IMR-90 (cell line): ENCODE measurements around the gene FBRSL1. TPM values are rescaled to one million over a fixed set of nuclear protein-coding genes. Genes with fewer than 3 reads are reported as not detected.

Experiments used
- ATAC-seq: fragments of 200-7000 bp; cut with Tn5 transposase; 2 replicates; pipeline ENCODE4 v1.9.1; 2020; ENCODE audit warnings: low read depth, mild to moderate bottlenecking, moderate library complexity
- BruUV-seq: library from RNA; stranded (reverse); fragments of 400-500 nt; replicated peaks from 2 replicates; lab custom pipeline; 2021; lab: Mats Ljungman, UMichigan
- CTCF ChIA-PET: fragments of 300-600 bp; formaldehyde crosslinking; extraction: SDS; loops from one replicate; lab custom pipeline; 2021; ENCODE audit warnings: antibody characterized with exemption; lab: Yijun Ruan, JAX
- POLR2A ChIA-PET: fragments of 300-600 bp; sonication (Branson Sonifier 250); formaldehyde crosslinking; loops from one replicate; lab custom pipeline; 2022; ENCODE audit warnings: antibody characterized with exemption; ENCODE audit not compliant: unreplicated experiment; lab: Charles Lee
- DNase-seq: peaks from one replicate; pipeline ENCODE4 v3.0.0; 2013
- H2AFZ ChIP-seq: replicated peaks from 2 replicates; pipeline ENCODE3; 2013; ENCODE audit warnings: low read length, mild to moderate bottlenecking; ENCODE audit not compliant: poor library complexity
- H2AK5ac ChIP-seq: 2 replicates; pipeline ENCODE4 v1.6.1; 2013; ENCODE audit warnings: low read depth, low read length, inconsistent platforms
- H2AK9ac ChIP-seq: replicated peaks from 2 replicates; pipeline ENCODE3; 2013; ENCODE audit warnings: mild to moderate bottlenecking, low read depth, low read length, moderate library complexity; ENCODE audit not compliant: poor library complexity
- H2BK120ac ChIP-seq: 2 replicates; pipeline ENCODE4 v1.6.1; 2013; ENCODE audit warnings: low read depth, low read length, inconsistent platforms
- H2BK15ac ChIP-seq: 3 replicates; pipeline ENCODE4 v1.6.1; 2013; ENCODE audit warnings: low read depth, low read length, inconsistent platforms
- H2BK20ac ChIP-seq: 2 replicates; pipeline ENCODE4 v1.6.1; 2013; ENCODE audit warnings: low read depth, mild to moderate bottlenecking, inconsistent platforms, low read length, moderate library complexity
- H2BK5ac ChIP-seq: 2 replicates; pipeline ENCODE4 v1.6.1; 2013; ENCODE audit warnings: mild to moderate bottlenecking, low read depth, low read length, inconsistent platforms; ENCODE audit not compliant: poor library complexity, severe bottlenecking
- H3K14ac ChIP-seq: replicated peaks from 2 replicates; pipeline ENCODE4 v1.6.1; 2013; ENCODE audit warnings: low read depth, low read length, inconsistent platforms
- H3K18ac ChIP-seq: 2 replicates; pipeline ENCODE4 v1.6.1; 2013; ENCODE audit warnings: low read depth, low read length, control low read depth
- H3K23ac ChIP-seq: 2 replicates; pipeline ENCODE4 v1.6.1; 2013; ENCODE audit warnings: low read depth, low read length, inconsistent platforms
- H3K27ac ChIP-seq: 2 replicates; pipeline ENCODE4 v1.5.1; 2013; ENCODE audit warnings: mild to moderate bottlenecking, control low read depth, low read length; ENCODE audit not compliant: insufficient read depth
- H3K27me3 ChIP-seq: 2 replicates; pipeline ENCODE4 v1.6.1; 2013; ENCODE audit warnings: low read length; ENCODE audit not compliant: control insufficient read depth, insufficient read depth
- H3K36me3 ChIP-seq: 2 replicates; pipeline ENCODE4 v1.6.1; 2013; ENCODE audit warnings: low read length, mixed read lengths; ENCODE audit not compliant: control insufficient read depth, insufficient read depth
- H3K4ac ChIP-seq: 2 replicates; pipeline ENCODE4 v1.6.1; 2013; ENCODE audit warnings: low read depth, low read length, inconsistent platforms
- H3K4me1 ChIP-seq: 2 replicates; pipeline ENCODE4 v1.6.1; 2013; ENCODE audit warnings: low read length, mixed read lengths; ENCODE audit not compliant: control insufficient read depth, insufficient read depth
- H3K4me2 ChIP-seq: 2 replicates; pipeline ENCODE4 v1.6.1; 2013; ENCODE audit warnings: low read depth, mild to moderate bottlenecking, control low read depth, low read length, moderate library complexity
- H3K4me3 ChIP-seq: 2 replicates; pipeline ENCODE4 v1.5.1; 2013; ENCODE audit warnings: low read depth, mild to moderate bottlenecking, control low read depth, low read length, moderate library complexity; ENCODE audit not compliant: insufficient read depth
- H3K56ac ChIP-seq: 2 replicates; pipeline ENCODE4 v1.6.1; 2013; ENCODE audit warnings: low read length, inconsistent platforms; ENCODE audit not compliant: insufficient read depth; ENCODE audit errors: extremely low read depth
- H3K79me1 ChIP-seq, 2 experiments: 2 replicates each; pipeline ENCODE4 v1.6.1; 2013; ENCODE audit warnings: low read length in 2 of 2, inconsistent platforms in 1 of 2, low read depth in 1 of 2
- H3K9ac ChIP-seq: 2 replicates; pipeline ENCODE4 v1.6.1; 2013; ENCODE audit warnings: low read depth, low read length, control low read depth
- H3K9me1 ChIP-seq: 2 replicates; pipeline ENCODE4 v1.6.1; 2013; ENCODE audit warnings: low read length, inconsistent platforms; ENCODE audit not compliant: insufficient read depth
- H3K9me3 ChIP-seq: 2 replicates; pipeline ENCODE4 v1.6.1; 2013; ENCODE audit warnings: low read length; ENCODE audit not compliant: control insufficient read depth, insufficient read depth
- H4K20me1 ChIP-seq: 2 replicates; pipeline ENCODE4 v1.6.1; 2013; ENCODE audit warnings: low read length, inconsistent platforms; ENCODE audit not compliant: insufficient read depth
- H4K5ac ChIP-seq: 2 replicates; pipeline ENCODE4 v1.6.1; 2013; ENCODE audit warnings: mild to moderate bottlenecking, low read depth, low read length, control low read depth
- H4K8ac ChIP-seq, 2 experiments: 2 replicates each; pipeline ENCODE4 v1.6.1; 2013; ENCODE audit warnings: low read depth in 2 of 2, low read length in 2 of 2, control low read depth in 1 of 2, inconsistent platforms in 1 of 2
- H4K91ac ChIP-seq: 2 replicates; pipeline ENCODE4 v1.6.1; 2013; ENCODE audit warnings: low read depth, low read length, inconsistent platforms; ENCODE audit not compliant: insufficient read depth
- BHLHE40 ChIP-seq: fragments of 150-350 bp; IDR thresholded peaks from 2 replicates; pipeline ENCODE4 v1.6.1; 2016; ENCODE audit warnings: mild to moderate bottlenecking, low read depth, low read length
- CHD1 ChIP-seq: IDR thresholded peaks from 2 replicates; pipeline ENCODE4 v1.6.1; 2012; ENCODE audit warnings: low read depth, low read length, improper control_type of control experiment
- FOS ChIP-seq: fragments of 150-350 bp; IDR thresholded peaks from 2 replicates; pipeline ENCODE4 v1.6.1; 2016; ENCODE audit warnings: low read depth, low read length
- MAFK ChIP-seq: IDR thresholded peaks from 2 replicates; pipeline ENCODE4 v1.6.1; 2012; ENCODE audit warnings: low read depth, low read length, improper control_type of control experiment
- MAZ ChIP-seq: IDR thresholded peaks from 2 replicates; pipeline ENCODE4 v1.6.1; 2012; ENCODE audit warnings: low read depth, mild to moderate bottlenecking, low read length, improper control_type of control experiment, moderate library complexity, borderline replicate concordance
- NFE2L2 ChIP-seq: fragments of 150-350 bp; IDR thresholded peaks from 2 replicates; pipeline ENCODE4 v1.6.1; 2016; ENCODE audit warnings: low read depth, mild to moderate bottlenecking, low read length
- POLR2A ChIP-seq: IDR thresholded peaks from 2 replicates; pipeline ENCODE4 v1.6.1; 2012; ENCODE audit warnings: mild to moderate bottlenecking, low read depth, low read length
- RAD21 ChIP-seq: IDR thresholded peaks from 2 replicates; pipeline ENCODE4 v1.6.1; 2012; ENCODE audit warnings: low read length, improper control_type of control experiment
- RCOR1 ChIP-seq: IDR thresholded peaks from 2 replicates; pipeline ENCODE4 v1.6.1; 2012; ENCODE audit warnings: mild to moderate bottlenecking, low read length, improper control_type of control experiment; ENCODE audit not compliant: insufficient replicate concordance
- WGBS, 2 experiments: methylation state at CpG; one replicate each; pipeline versions ENCODE4 v1.1.5 to v1.1.7; 2013; ENCODE audit warnings: missing lambda C conversion rate in 2 of 2; ENCODE audit not compliant: insufficient read length in 1 of 2; ENCODE audit errors: extremely low coverage in 2 of 2; 5-methylcytosine and 5-hydroxymethylcytosine counted together
- dilution Hi-C: fragments of 300-500 bp; cut with HindIII; formaldehyde crosslinking; loops from one replicate; pipeline ENCODE4 v1.14.3; 2018; ENCODE audit warnings: low sequenced_read_pairs; ENCODE audit not compliant: unreplicated experiment
- in situ Hi-C: fragments of 300-500 bp; cut with MboI; formaldehyde crosslinking; loops from 3 replicates; pipeline ENCODE4 v1.14.3; 2019; ENCODE audit warnings: low sequenced_read_pairs, inconsistent platforms, mixed read lengths
- intact Hi-C: fragments of 100-400 bp; cut with micrococcal nuclease; formaldehyde crosslinking; loops from 2 replicates; pipeline ENCODE4 v1.10.0; 2022
- polyA plus RNA-seq, 3 experiments: library from polyadenylated mRNA; depleted of rRNA; stranded (reverse); fragments of >200 nt; gene quantifications; 2 replicates each; pipeline ENCODE4 v1.2.3, GENCODE V29; 2012; ENCODE audit warnings: low replicate concordance in 1 of 3
- total RNA-seq: library from RNA; depleted of rRNA; stranded (reverse); fragments of >200 nt; gene quantifications from 2 replicates; pipeline ENCODE4 v1.2.3, GENCODE V29; 2012
- TF ChIP-seq, protein P1 (sequence below): conservative IDR thresholded peaks from 2 replicates; pipeline ENCODE4 v1.5.1; 2012; ENCODE audit warnings: mild to moderate bottlenecking, low read depth, low read length, improper control_type of control experiment

The FBRSL1 gene
- total and polyA plus RNA-seq, 2 of the 4 experiments (the other 2 are of a cell fraction), result 0.36 to 10.8 TPM

DNA sequence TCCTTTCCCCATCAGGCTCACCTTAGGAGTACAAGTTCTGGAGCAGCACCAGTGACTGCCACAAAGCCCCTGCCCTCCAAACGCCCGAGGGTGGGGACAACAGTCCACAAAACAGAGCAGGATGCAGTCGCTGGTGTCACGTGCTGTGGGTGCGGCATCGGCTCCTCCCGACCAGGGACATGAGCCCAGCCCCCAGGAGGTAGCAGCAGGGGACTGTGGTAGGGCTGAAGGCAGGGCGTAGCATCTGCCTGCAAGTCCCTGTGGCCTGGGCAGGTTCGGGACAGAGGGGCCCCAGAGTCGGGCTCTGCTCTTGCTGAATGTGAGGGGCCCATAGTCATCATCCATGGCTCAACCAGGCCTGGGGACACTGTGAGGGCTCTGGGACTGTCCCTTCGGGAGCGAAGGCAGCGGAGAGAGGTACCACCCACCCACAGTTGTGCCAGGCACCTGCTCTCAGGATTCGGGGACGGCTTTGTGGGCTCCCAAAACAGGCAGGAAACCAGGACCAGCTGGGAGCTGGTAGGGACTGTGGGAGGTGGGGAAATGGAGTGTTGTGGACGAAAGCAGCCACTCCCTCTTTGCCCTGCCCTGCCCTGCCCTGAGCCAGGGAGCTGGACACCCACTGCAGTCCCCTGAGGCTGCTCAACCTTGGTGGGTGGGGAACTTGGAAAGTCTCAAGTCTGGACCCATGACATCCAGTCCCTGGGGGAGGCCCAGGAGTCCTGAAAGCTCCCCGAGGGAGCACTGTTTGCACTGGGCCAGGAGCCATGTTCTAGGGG lies 30.7 kb downstream of the FBRSL1 start:
- Histone ChIP-seq H3K27ac (no peak overlapping the region), H3K27me3 (no peaks in the 10 kb centered on the region), H3K4me3 (no peak overlapping the region), H3K36me3 (peaks cover 10% of the 10 kb centered on the region), H3K56ac (no peak overlapping the region), H3K9me3 (no peaks in the 10 kb centered on the region; the same call in 1 of the 2 replicates), H2BK5ac (no peak overlapping the region), H2AK5ac (no peak overlapping the region), H4K20me1 (peaks cover 47% of the 10 kb centered on the region), H3K9ac (no peak overlapping the region), H3K4me2 (no peak overlapping the region), H4K8ac (no peak overlapping the region), H3K9me1 (0 out of 2 replicates have a peak, but pooled peaks cover 3% of the 10 kb centered on the region), H2AK9ac (no peak overlapping the region), H3K79me1 (peaks cover 13 to 24% of the 10 kb centered on the region in 2 experiments; a peak in 3 of 4 replicates), H3K4ac (no peak overlapping the region), H4K91ac (no peak overlapping the region), H2BK15ac (no peak overlapping the region), H2AFZ (no peak overlapping the region), H4K5ac (no peak overlapping the region), H3K23ac (no peak overlapping the region), H3K14ac (no peak overlapping the region), H2BK20ac (no peak overlapping the region), H2BK120ac (no peak overlapping the region), H3K18ac (no peak overlapping the region), H3K4me1 (no peaks in the 10 kb centered on the region)
- dilution Hi-C loops (no loop called here), in situ Hi-C loops (no loop called here), intact Hi-C loops (no loop called here)
- BruUV-seq, result no TSS peak
- TF ChIP-seq POLR2A (no peak), MAFK (no peak), BHLHE40 (no peak), CHD1 (no peak), RCOR1 (no peak), FOS (no peak), RAD21 (no peak), NFE2L2 (no peak), MAZ (no peak)
- TF ChIP-seq, protein P1, sequence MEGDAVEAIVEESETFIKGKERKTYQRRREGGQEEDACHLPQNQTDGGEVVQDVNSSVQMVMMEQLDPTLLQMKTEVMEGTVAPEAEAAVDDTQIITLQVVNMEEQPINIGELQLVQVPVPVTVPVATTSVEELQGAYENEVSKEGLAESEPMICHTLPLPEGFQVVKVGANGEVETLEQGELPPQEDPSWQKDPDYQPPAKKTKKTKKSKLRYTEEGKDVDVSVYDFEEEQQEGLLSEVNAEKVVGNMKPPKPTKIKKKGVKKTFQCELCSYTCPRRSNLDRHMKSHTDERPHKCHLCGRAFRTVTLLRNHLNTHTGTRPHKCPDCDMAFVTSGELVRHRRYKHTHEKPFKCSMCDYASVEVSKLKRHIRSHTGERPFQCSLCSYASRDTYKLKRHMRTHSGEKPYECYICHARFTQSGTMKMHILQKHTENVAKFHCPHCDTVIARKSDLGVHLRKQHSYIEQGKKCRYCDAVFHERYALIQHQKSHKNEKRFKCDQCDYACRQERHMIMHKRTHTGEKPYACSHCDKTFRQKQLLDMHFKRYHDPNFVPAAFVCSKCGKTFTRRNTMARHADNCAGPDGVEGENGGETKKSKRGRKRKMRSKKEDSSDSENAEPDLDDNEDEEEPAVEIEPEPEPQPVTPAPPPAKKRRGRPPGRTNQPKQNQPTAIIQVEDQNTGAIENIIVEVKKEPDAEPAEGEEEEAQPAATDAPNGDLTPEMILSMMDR, result no peak
- ATAC-seq, result no peak
- CTCF ChIA-PET, result no interaction called here
- DNase-seq, result no peak
- POLR2A ChIA-PET, result no interaction called here
- WGBS, 2 experiments, result 64% methylated on average over 4 of the region's 17 CpGs; no CpG with 5 or more reads in 1 of the 2 experiments
